Measurements from ENCODE around the gene UMPS.
"Not testable (repeated sequence)": the region's sequence is repeated elsewhere in the genome, so short reads cannot be mapped to it uniquely, and the experiment has no call there.

Gene UMPS

DNA sequence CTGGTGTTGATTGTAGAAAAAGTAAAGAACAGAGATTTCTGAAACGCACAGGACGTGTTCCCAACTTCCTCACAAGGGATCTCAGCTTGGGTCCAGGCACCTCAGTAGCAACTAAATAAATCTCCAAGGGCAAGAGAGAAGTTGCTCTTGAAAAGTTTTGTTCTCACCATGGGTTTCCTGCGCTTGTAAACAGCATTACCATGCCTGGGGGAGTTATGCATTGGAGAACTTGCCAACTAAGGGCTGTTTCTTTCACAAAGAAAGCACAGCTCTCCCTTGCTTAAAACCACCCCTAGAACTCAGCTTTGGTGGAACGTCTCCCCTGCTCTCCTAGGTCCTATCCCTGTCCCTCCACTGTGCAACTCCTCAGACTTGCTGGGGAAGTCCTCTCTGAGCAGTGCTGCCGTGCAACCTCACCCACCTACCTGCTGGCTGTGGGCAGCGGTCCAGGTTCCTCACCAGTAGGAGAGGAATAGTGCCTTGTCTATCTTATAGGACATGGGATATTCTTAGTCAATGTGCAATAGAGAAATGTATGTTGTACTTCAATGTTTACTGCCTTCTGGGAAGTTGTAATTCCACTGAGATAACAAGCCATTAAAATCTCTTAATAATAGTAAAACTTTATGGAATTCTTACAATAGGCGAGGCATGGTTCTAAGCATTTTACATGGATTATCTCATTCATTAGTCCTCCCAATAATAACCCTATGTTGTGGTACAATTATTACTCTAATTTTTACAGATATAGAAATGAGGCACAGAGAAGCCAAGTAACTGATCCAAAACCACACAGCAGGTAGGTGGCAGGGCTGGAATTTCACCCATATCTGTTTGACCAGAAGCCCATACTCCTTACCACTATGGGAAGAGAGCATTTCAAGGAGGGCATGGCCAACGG lies 51.5 kb downstream of the UMPS start:
- no peak for DNase-seq

GRCh38 chr3:124782377-124782712 lies 52.1 kb downstream of the UMPS start:
- DNase-seq, result not testable (repeated sequence)

DNA sequence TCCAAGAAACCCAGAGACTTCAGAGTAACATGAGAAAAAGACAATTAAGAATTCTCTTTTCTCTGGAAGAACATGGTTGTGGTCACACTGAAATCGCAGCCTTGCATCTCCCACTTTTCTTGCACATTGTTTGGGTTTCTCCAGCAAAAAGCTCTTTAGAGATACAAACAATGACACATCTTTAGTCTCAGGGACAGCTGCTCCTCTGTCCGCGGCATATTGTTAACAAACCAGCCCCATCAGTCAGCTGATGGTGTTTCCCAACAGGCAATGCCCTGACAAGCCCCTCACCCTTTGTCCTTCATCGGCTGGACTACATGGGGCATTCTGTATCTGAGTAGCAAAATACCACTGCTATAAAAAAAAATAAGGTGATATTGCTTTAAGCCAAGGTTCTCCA lies 53.4 kb downstream of the UMPS start:
- DNase-seq, result no peak

- no peak for DNase-seq
Measured at GRCh38 chr3:124784686-124785382, 54.6 kb downstream of the UMPS start.

DNA sequence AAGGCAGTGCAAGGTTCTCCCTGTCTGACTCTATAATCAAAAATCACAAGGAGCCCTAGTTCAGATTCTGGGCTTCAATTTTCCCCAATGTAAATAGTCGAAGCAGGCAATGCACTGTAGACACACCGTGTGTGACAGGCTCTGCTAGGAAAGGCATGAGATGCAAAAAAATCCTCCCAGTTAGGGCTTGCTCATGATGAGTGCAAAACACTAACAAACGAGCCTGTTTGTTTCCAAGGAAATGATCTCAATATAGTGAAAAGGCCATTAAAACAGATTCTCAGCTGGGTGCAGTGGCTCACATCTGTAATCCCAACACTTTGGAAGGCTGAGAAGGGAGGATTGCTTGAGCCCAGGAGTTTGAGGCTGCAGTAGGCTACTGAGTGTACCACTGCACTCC lies 55.7 kb downstream of the UMPS start:
- DNase-seq, result no peak

DNA sequence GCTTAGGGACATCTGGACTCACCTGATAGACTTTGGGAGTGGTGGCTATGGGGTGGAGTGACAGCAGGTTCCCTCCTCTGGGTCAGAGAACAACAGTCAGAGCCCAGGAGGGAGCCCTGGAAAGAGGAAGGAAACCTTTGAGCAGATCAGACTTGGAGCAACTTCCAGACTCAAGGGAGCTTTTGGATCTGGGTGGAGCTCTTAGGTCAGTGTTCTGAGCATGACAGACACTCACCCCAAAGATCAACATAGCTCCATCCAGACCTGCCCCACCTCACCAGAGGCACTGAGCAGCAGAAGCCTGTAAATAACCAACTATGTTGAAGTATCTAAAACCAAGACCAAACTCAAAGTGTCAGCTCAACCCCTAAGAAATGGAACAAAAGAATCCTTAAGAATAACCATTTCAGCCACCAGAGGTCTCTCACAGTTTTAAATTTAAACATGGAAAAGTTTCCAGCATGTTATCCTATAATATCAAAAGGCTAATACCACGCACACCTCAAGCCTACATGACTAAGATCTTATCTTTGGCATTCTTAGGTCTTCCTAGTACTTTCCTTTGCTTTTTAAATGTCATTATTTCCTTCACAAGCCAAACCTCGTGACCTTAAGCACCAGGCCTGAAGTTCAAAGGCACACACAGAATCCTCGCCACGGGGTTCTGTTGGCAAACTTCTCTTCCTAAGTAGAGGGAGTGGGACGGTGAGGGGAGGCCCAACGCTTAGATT lies 56.4 kb downstream of the UMPS start:
- no peak for DNase-seq

DNA sequence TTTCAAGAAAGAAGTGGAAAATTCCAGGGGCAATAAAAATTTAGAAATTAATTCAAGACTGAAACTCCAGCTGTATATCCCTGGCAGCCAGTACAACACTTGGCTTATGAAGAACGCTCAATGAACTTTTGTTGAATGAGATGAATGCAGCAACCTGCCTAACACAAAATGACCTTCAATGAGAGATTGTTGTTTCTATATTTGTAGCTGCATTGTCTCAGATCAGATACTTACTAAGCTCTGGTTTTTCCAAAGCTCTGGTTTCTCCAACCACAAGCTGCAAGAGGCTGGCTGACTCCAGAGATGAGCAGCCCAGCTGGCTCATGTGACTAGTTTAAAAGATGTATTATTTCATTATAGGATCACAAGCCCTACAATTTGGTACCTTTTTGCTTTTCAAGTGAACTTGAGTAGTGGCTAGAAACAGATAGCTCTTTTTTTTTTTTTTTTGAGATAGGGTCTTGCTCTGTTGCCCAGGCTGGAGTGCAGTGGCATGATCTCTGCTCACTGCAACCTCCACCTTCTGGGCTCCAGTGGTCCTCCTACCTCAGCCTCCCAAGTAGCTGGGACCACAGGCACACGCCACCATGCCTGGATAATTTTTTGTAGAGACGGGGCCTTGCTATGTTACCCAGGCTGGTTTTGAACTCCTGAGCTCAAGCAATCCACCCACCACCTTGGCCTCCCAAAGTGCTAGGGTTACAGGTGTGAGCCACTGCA lies 57.4 kb downstream of the UMPS start:
- no peak for DNase-seq

- no peak for DNase-seq
Measured at GRCh38 chr3:124788254-124788745, 58.0 kb downstream of the UMPS start.

DNA sequence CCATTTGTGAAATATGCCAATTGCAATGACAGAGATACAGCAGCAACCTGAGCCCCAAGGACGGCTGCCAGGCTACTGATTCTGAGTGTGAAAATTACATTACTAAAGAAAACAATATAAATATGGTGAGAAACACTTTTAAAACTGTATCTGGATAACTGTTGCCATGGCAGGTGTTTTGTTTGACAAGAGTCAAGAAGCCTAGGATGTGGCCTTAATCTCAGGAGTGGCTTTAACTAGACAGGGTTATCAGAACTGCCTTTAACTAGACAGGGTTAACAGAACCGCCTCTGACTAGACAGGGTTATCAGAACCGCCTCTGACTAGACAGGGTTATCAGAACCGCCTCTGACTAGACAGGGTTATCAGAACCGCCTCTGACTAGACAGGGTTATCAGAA lies 58.9 kb downstream of the UMPS start:
- DNase-seq, result not testable (repeated sequence)

GRCh38 chr3:124791142-124791541 lies 60.9 kb downstream of the UMPS start:
- no peak for DNase-seq

DNA sequence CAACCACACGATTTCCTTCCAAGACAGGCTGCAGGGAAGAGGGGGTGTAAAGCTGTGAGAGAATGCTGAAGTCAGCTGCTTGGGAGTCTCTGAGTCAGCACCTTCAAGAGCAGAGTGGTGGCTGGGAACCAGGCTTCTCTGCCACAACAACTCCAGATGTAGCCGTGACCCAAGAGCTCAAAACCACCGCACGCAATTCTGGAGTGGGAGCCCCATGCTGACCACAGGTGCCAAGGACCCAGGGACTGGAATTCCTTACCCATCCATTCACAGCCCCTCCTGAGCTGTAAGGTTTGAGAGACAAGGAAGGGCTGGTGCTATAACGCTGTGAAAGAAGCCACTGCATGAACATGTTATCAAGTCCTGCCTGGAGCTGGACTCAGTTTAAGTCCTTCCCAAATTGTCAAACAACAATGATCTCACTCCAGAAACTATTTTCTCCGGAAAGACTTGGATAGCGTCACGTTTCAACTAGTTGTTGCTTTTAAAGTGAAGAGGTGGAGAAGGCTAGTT lies 61.4 kb downstream of the UMPS start:
- no peak for DNase-seq

DNA sequence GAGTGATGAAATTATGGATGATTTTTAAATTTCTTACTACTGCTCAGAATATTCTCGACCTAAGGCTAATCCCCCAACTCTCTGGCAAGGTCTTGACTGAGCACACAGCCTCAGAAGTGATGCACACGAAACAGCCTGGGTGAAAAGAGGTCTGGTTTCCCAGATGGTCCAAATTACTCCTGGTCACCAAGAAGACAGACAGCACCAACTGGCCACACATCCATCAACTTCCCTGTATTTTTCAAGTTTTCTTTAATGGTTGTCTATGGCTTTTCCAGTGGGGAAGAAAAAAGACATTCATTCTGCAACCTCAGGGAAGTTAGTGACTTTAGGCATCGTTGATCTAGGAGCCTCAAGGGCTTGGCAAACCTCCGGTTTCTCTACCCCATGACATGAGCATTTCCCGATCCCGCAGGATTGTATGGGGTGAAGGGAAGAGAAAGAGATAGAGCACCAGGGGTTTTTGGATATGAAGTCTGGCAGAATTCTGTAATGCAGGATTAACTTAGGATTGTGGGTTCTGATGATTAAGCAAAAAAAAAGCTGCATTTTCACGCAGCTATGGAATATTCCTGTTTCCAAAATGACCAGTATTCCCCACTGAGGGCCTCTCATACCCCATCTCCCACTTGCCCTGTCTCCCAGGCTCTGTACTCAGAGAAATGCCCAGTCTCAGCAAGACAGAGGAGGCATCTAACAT lies 62.2 kb downstream of the UMPS start:
- no peak for DNase-seq

GRCh38 chr3:124793054-124793739 lies 62.9 kb downstream of the UMPS start:
- no peak for DNase-seq

DNA sequence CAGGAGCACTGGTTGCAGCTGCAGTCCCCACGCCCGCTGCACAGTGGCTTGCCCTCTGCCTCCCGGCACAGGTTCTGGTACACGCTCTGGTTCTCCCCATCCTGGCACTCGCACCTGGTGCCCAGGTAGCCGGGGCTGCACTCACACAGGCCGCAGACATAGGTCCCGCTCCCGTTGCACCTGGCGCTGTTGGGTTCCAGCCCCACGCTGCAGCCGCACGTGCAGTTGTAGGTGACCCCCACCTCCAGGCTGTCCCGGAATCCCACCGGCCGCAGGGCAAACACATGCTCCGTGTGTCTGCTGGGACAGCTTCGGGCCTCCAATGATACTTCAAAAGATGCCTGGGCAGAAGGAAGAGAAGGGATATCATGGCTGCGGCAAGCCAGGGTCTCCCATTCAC lies 66.2 kb downstream of the UMPS start:
- no peak for DNase-seq

- no peak for DNase-seq
Measured at GRCh38 chr3:124797426-124797945, 67.2 kb downstream of the UMPS start.
